Right atrium auricular region (tissue), 2 donors: ENCODE data around the gene EWSR1. TPM values are rescaled to one million over a fixed set of nuclear protein-coding genes. Genes with fewer than 3 reads are reported as not detected.
"Not testable (repeated sequence)": the region's sequence is repeated elsewhere in the genome, so short reads cannot be mapped to it uniquely, and the experiment has no call there.

Experiments used
- DNase-seq: peaks from one replicate; pipeline ENCODE4 v3.0.0-alpha.2; 2019; ENCODE audit warnings: low spot score
- H3K27ac ChIP-seq, 2 donors: fragments of 200-600 bp; sonication (generic); 1 replicate in 1 of 2; 2 replicates in 1 of 2; pipeline ENCODE4 v1.5.1; 2016 to 2019
- H3K27me3 ChIP-seq, 2 donors: fragments of 200-600 bp; sonication (generic); one replicate each; pipeline versions ENCODE4 v1.5.1 to v1.6.0; 2017 to 2019
- H3K36me3 ChIP-seq: fragments of 200-600 bp; sonication (generic); one replicate; pipeline ENCODE4 v1.5.1; 2016
- H3K4me1 ChIP-seq, 2 donors: fragments of 200-600 bp; sonication (generic); one replicate each; pipeline versions ENCODE4 v1.5.1 to v1.6.0; 2017 to 2019
- H3K4me3 ChIP-seq, 2 donors: fragments of 200-600 bp; sonication (generic); 1 replicate in 1 of 2; 2 replicates in 1 of 2; pipeline ENCODE4 v1.5.1; 2017 to 2019; ENCODE audit warnings: mild to moderate bottlenecking in 1 of 2, moderate library complexity in 1 of 2
- H3K9me3 ChIP-seq, 2 donors: fragments of 200-600 bp; sonication (generic); one replicate each; pipeline ENCODE4 v1.5.1; 2019
- CTCF ChIP-seq, 2 donors: fragments of 200-600 bp; sonication (generic); IDR thresholded peaks; one replicate each; pipeline ENCODE4 v1.5.1; 2019; ENCODE audit warnings: antibody characterized with exemption in 2 of 2
- total RNA-seq, 2 donors: library from RNA; depleted of rRNA; stranded (reverse); fragments of >200 nt; gene quantifications; one replicate each; pipeline ENCODE4 v1.1.0, GENCODE V29; 2016

EWSR1 gene
- total RNA-seq, 2 donors from 2014 or later: 153 to 179 TPM

GRCh38 chr22:29233277-29233877 lies 34.7 kb upstream of the EWSR1 start:
- Histone ChIP-seq H3K9me3 (no peaks in the 10 kb centered on the region), H3K27me3 (no peaks in the 10 kb centered on the region), H3K4me1 (peaks cover 0 to 6% of the 10 kb centered on the region in 2 donors), H3K36me3 (no peaks in the 10 kb centered on the region), H3K4me3 (no peak overlapping the region), H3K27ac (no peak overlapping the region)
- no peak for TF ChIP-seq CTCF (IDR thresholded peaks at IDR 0.05)
- DNase-seq: no peak

- H3K36me3 ChIP-seq, H3K27ac ChIP-seq, DNase-seq, H3K4me3 ChIP-seq, H3K4me1 ChIP-seq, H3K27me3 ChIP-seq: not testable (repeated sequence)
- peaks cover 0 to 25% of the 10 kb centered on the region in 2 donors for H3K9me3 ChIP-seq
Observed at GRCh38 chr22:29240481-29240880, 27.6 kb upstream of the EWSR1 start.

GRCh38 chr22:29243874-29244446 lies 24.1 kb upstream of the EWSR1 start:
- no peak overlapping the region for H3K4me3 ChIP-seq
- H3K27ac ChIP-seq: no peak overlapping the region
- no peak for TF ChIP-seq CTCF (IDR thresholded peaks at IDR 0.05)
- H3K9me3 ChIP-seq: peaks cover 0 to 25% of the 10 kb centered on the region in 2 donors
- no peaks in the 10 kb centered on the region for H3K27me3 ChIP-seq
- H3K4me1 ChIP-seq: no peaks in the 10 kb centered on the region
- no peaks in the 10 kb centered on the region for H3K36me3 ChIP-seq
- no peak for DNase-seq

GRCh38 chr22:29244785-29245625 lies 23.1 kb upstream of the EWSR1 start:
- H3K27ac ChIP-seq: no peak overlapping the region
- no peak overlapping the region for H3K4me3 ChIP-seq
- no peak for TF ChIP-seq CTCF (IDR thresholded peaks at IDR 0.05)
- H3K4me1 ChIP-seq: no peaks in the 10 kb centered on the region
- no peaks in the 10 kb centered on the region for H3K27me3 ChIP-seq
- H3K9me3 ChIP-seq: peaks cover 0 to 18% of the 10 kb centered on the region in 2 donors
- H3K36me3 ChIP-seq: no peaks in the 10 kb centered on the region
- DNase-seq: no peak

GRCh38 chr22:29245626-29246385 lies 22.3 kb upstream of the EWSR1 start:
- TF ChIP-seq CTCF (IDR thresholded peaks at IDR 0.05): peak; percentile 90 to 97
- H3K27me3 ChIP-seq: no peaks in the 10 kb centered on the region
- peaks cover 0 to 17% of the 10 kb centered on the region in 2 donors for H3K9me3 ChIP-seq
- H3K4me3 ChIP-seq: no peak overlapping the region
- DNase-seq: peak; percentile 78
- no peak overlapping the region for H3K27ac ChIP-seq
- H3K36me3 ChIP-seq: no peaks in the 10 kb centered on the region
- H3K4me1 ChIP-seq: no peaks in the 10 kb centered on the region

GRCh38 chr22:29247891-29248290 lies 20.2 kb upstream of the EWSR1 start:
- DNase-seq, H3K9me3 ChIP-seq, H3K27ac ChIP-seq, H3K4me1 ChIP-seq, H3K4me3 ChIP-seq, H3K36me3 ChIP-seq, H3K27me3 ChIP-seq: not testable (repeated sequence)
